Ishikawa (cell line): ENCODE measurements around the gene RNF141.

Experiments used
- CEBPB ChIP-seq: IDR thresholded peaks from 2 replicates; pipeline ENCODE4 v1.6.1; 2012
- CREB1 ChIP-seq: IDR thresholded peaks from 2 replicates; pipeline ENCODE4 v1.6.1; 2012; ENCODE audit warnings: low read depth
- EGR1 ChIP-seq: IDR thresholded peaks from 2 replicates; pipeline ENCODE4 v1.6.1; 2012
- EP300 ChIP-seq: IDR thresholded peaks from 2 replicates; pipeline ENCODE4 v1.6.1; 2012; ENCODE audit warnings: borderline replicate concordance
- FOXM1 ChIP-seq: IDR thresholded peaks from 2 replicates; pipeline ENCODE4 v1.6.1; 2012; ENCODE audit warnings: low read depth, borderline replicate concordance
- MAX ChIP-seq: IDR thresholded peaks from 2 replicates; pipeline ENCODE4 v1.6.1; 2012
- NFIC ChIP-seq: IDR thresholded peaks from 2 replicates; pipeline ENCODE4 v1.6.1; 2012
- RAD21 ChIP-seq: IDR thresholded peaks from 2 replicates; pipeline ENCODE4 v1.6.1; 2012; ENCODE audit warnings: low read depth
- REST ChIP-seq: IDR thresholded peaks from 2 replicates; pipeline ENCODE4 v1.6.1; 2012; ENCODE audit warnings: low read depth, mild to moderate bottlenecking
- TAF1 ChIP-seq: IDR thresholded peaks from 2 replicates; pipeline ENCODE4 v1.6.1; 2012; ENCODE audit warnings: low read depth, mild to moderate bottlenecking
- TCF12 ChIP-seq: IDR thresholded peaks from 2 replicates; pipeline ENCODE4 v1.6.1; 2012; ENCODE audit warnings: low read depth
- TEAD4 ChIP-seq: IDR thresholded peaks from 2 replicates; pipeline ENCODE4 v1.6.1; 2012
- USF1 ChIP-seq: IDR thresholded peaks from 2 replicates; pipeline ENCODE4 v1.6.1; 2012
- YY1 ChIP-seq: IDR thresholded peaks from 2 replicates; pipeline ENCODE4 v1.6.1; 2012; ENCODE audit warnings: low read depth
- ZBTB7A ChIP-seq: IDR thresholded peaks from 2 replicates; pipeline ENCODE4 v1.6.1; 2012; ENCODE audit warnings: low read depth

The RNF141 gene

GRCh38 chr11:10480026-10480425, 61.0 kb downstream of the RNF141 start:
- TF ChIP-seq USF1 (no peak), RAD21 (no peak), YY1 (no peak), FOXM1 (no peak), NFIC (no peak), ZBTB7A (no peak), TAF1 (no peak), CREB1 (no peak), EP300 (no peak)

GRCh38 chr11:10478574-10479550, 62.1 kb downstream of the RNF141 start:
- TF ChIP-seq TAF1, result no peak
- no peak for TF ChIP-seq CEBPB
- no peak for TF ChIP-seq CREB1
- no peak for TF ChIP-seq TCF12

GRCh38 chr11:10478066-10478465, 62.9 kb downstream of the RNF141 start:
- TF ChIP-seq TCF12, result no peak
- no peak for TF ChIP-seq CREB1
- TF ChIP-seq EGR1, result no peak
- TF ChIP-seq TEAD4, result no peak
- TF ChIP-seq FOXM1, result no peak
- no peak for TF ChIP-seq TAF1
- TF ChIP-seq REST, result no peak

- no peak for TF ChIP-seq TAF1
- no peak for TF ChIP-seq EGR1
- no peak for TF ChIP-seq NFIC
- TF ChIP-seq RAD21, result no peak
- TF ChIP-seq CEBPB, result no peak
- no peak for TF ChIP-seq REST
- no peak for TF ChIP-seq EP300
- no peak for TF ChIP-seq USF1
- TF ChIP-seq ZBTB7A, result no peak
- no peak for TF ChIP-seq TEAD4
- no peak for TF ChIP-seq YY1
- no peak for TF ChIP-seq TCF12
- TF ChIP-seq MAX, result no peak
- no peak for TF ChIP-seq CREB1
- no peak for TF ChIP-seq FOXM1
Measured at GRCh38 chr11:10477690-10478046, 63.3 kb downstream of the RNF141 start.

GRCh38 chr11:10476927-10477689, 63.9 kb downstream of the RNF141 start:
- no peak for TF ChIP-seq ZBTB7A
- no peak for TF ChIP-seq TCF12
- no peak for TF ChIP-seq FOXM1
- no peak for TF ChIP-seq TEAD4
- no peak for TF ChIP-seq USF1
- no peak for TF ChIP-seq YY1
- TF ChIP-seq REST, result no peak
- no peak for TF ChIP-seq TAF1
- no peak for TF ChIP-seq RAD21
- TF ChIP-seq EP300, result no peak
- no peak for TF ChIP-seq MAX
- no peak for TF ChIP-seq EGR1
- TF ChIP-seq CREB1, result no peak
- TF ChIP-seq CEBPB, result no peak
- TF ChIP-seq NFIC, result no peak
